Mesenchymal stem cell (in vitro differentiated cells and primary cell): ENCODE data around the gene HOXA7.

Source experiments
- DNase-seq: peaks from one replicate; pipeline ENCODE4 v3.0.0-alpha.2; 2013
- H2AFZ ChIP-seq: one replicate; pipeline ENCODE4 v1.6.1; 2013; ENCODE audit warnings: low read depth, mild to moderate bottlenecking, control low read depth, inconsistent platforms, low read length, moderate library complexity
- H2AK5ac ChIP-seq: 2 replicates; pipeline ENCODE4 v1.6.1; 2013; ENCODE audit warnings: low read length, moderate library complexity, mild to moderate bottlenecking, inconsistent platforms; ENCODE audit not compliant: severe bottlenecking
- H2BK120ac ChIP-seq: one replicate; pipeline ENCODE4 v1.6.1; 2013; ENCODE audit warnings: low read depth, mild to moderate bottlenecking, inconsistent platforms, low read length, moderate library complexity
- H2BK12ac ChIP-seq, 2 experiments: one replicate each; pipeline ENCODE4 v1.6.1; 2013; ENCODE audit warnings: inconsistent platforms in 2 of 2, low read length in 2 of 2, mild to moderate bottlenecking in 2 of 2, moderate library complexity in 2 of 2, control low read depth in 1 of 2
- H2BK15ac ChIP-seq: one replicate; pipeline ENCODE4 v1.6.1; 2013; ENCODE audit warnings: mild to moderate bottlenecking, low read depth, inconsistent platforms; ENCODE audit not compliant: poor library complexity, severe bottlenecking
- H2BK5ac ChIP-seq: 2 replicates; pipeline ENCODE4 v1.6.1; 2013; ENCODE audit warnings: low read depth, mild to moderate bottlenecking, low read length, control low read depth, inconsistent platforms; ENCODE audit not compliant: poor library complexity, severe bottlenecking
- H3K14ac ChIP-seq, 2 experiments: one replicate each; pipeline ENCODE4 v1.6.1; 2013; ENCODE audit warnings: inconsistent platforms in 2 of 2, low read length in 2 of 2, control low read depth in 1 of 2, mild to moderate bottlenecking in 1 of 2, moderate library complexity in 1 of 2
- H3K18ac ChIP-seq, 2 experiments: one replicate each; pipeline ENCODE4 v1.6.1; 2013; ENCODE audit warnings: inconsistent platforms in 2 of 2, low read length in 2 of 2, control low read depth in 1 of 2, low read depth in 1 of 2, mild to moderate bottlenecking in 1 of 2
- H3K23ac ChIP-seq, 2 experiments: one replicate each; pipeline ENCODE4 v1.6.1; 2013; ENCODE audit warnings: inconsistent platforms in 2 of 2, low read length in 2 of 2, mild to moderate bottlenecking in 2 of 2, moderate library complexity in 2 of 2, control low read depth in 1 of 2
- H3K27ac ChIP-seq: 2 replicates; pipeline ENCODE4 v1.5.1; 2013; ENCODE audit warnings: mild to moderate bottlenecking, moderate library complexity, low read length, control low read depth, inconsistent platforms; ENCODE audit not compliant: poor library complexity, severe bottlenecking
- H3K27me3 ChIP-seq, 2 experiments: 2 replicates each; pipeline versions ENCODE4 v1.6.1 to v1.7.0; 2013; ENCODE audit warnings: low read length in 2 of 2, mild to moderate bottlenecking in 2 of 2, moderate library complexity in 2 of 2, control low read depth in 1 of 2, inconsistent platforms in 1 of 2; ENCODE audit not compliant: control insufficient read depth in 1 of 2, insufficient read depth in 1 of 2
- H3K36me3 ChIP-seq, 2 experiments: 2 replicates each; pipeline versions ENCODE4 v1.6.1 to v1.7.0; 2013; ENCODE audit warnings: low read length in 2 of 2, control low read depth in 1 of 2, inconsistent platforms in 1 of 2, low read depth in 1 of 2, mild to moderate bottlenecking in 1 of 2; ENCODE audit not compliant: insufficient read depth in 2 of 2, control insufficient read depth in 1 of 2
- H3K4ac ChIP-seq, 2 experiments: one replicate each; pipeline ENCODE4 v1.6.1; 2013; ENCODE audit warnings: inconsistent platforms in 2 of 2, low read length in 2 of 2, mild to moderate bottlenecking in 2 of 2, moderate library complexity in 2 of 2, control low read depth in 1 of 2, low read depth in 1 of 2
- H3K4me1 ChIP-seq: 2 replicates; pipeline ENCODE4 v1.6.1; 2013; ENCODE audit warnings: low read depth, low read length, control low read depth; ENCODE audit not compliant: control insufficient read depth, insufficient read depth
- H3K4me2 ChIP-seq: 2 replicates; pipeline ENCODE4 v1.6.1; 2013; ENCODE audit warnings: low read length, mild to moderate bottlenecking, inconsistent platforms; ENCODE audit not compliant: poor library complexity, severe bottlenecking
- H3K4me3 ChIP-seq, 2 experiments: 2 replicates each; pipeline versions ENCODE4 v1.5.1 to v1.7.0; 2013; ENCODE audit warnings: low read length in 2 of 2, mild to moderate bottlenecking in 2 of 2, control low read depth in 1 of 2, low read depth in 1 of 2; ENCODE audit not compliant: insufficient read depth in 1 of 2
- H3K79me1 ChIP-seq: replicated peaks from 2 replicates; pipeline ENCODE4 v1.6.1; 2013; ENCODE audit warnings: mild to moderate bottlenecking, control low read depth, low read length, inconsistent platforms; ENCODE audit not compliant: poor library complexity, severe bottlenecking
- H3K9ac ChIP-seq: 2 replicates; pipeline ENCODE4 v1.7.0; 2013; ENCODE audit warnings: mild to moderate bottlenecking, low read length, moderate library complexity
- H3K9me3 ChIP-seq: 2 replicates; pipeline ENCODE4 v1.7.0; 2013; ENCODE audit warnings: mild to moderate bottlenecking, low read length; ENCODE audit not compliant: control insufficient read depth
- H4K8ac ChIP-seq: one replicate; pipeline ENCODE4 v1.6.1; 2013; ENCODE audit warnings: inconsistent platforms, mild to moderate bottlenecking, low read length, moderate library complexity
- H4K91ac ChIP-seq: one replicate; pipeline ENCODE4 v1.6.1; 2013; ENCODE audit warnings: mild to moderate bottlenecking, low read length, inconsistent platforms
- WGBS: methylation state at CpG from one replicate; pipeline ENCODE4 v1.1.7; 2013; ENCODE audit warnings: mixed read lengths; 5-methylcytosine and 5-hydroxymethylcytosine counted together

The HOXA7 gene

DNA sequence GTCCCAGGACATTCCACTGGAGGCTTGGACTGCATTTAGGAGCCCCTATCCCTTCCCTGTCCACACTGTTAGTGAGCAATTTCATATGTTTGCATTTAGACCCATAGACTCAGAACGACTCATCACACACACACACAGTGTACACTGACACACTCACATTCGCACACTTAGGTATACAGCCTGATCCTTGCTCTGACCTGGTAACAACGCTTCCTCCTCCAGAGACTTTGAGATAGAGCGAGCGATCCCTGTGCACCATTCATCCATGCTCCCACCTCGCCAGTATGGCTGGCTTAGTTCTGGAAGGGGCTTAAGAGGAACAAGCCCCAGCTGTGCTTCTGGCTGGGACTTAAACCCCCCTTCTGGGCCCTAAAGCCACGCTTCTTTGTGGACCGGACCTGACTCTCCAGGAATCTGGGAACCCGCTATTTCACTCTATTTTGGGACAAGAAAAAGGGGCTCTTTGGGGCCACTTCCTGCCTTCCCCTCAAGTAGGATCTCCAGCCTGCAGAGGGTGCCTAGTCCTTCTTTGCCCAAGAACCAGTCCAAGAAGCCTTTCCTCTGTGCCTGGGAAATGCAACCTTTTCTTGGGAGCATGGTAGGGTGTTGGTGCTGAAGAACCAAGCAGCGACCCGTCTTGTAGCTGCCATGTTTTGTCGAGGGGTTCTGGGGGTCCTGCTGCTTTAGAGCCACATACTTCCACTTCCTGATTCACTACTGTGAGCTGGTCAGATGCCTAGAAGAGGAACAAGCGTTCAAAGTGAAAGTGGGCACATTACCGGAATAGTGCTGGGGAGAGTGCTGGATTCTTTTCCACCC is 44.5 kb upstream of the HOXA7 start:
- peak overlapping the region in 1 of 2 experiments; percentile 75 for H3K4me3 ChIP-seq
- no peak overlapping the region for H4K91ac ChIP-seq
- peak; percentile 22 for DNase-seq
- H3K23ac ChIP-seq = peak overlapping the region in 1 of 2 experiments; percentile 27
- H2BK12ac ChIP-seq = no peak overlapping the region
- no peaks in the 10 kb centered on the region for H3K79me1 ChIP-seq
- no peak overlapping the region for H3K27ac ChIP-seq
- no peak overlapping the region for H3K14ac ChIP-seq
- H2AFZ ChIP-seq = no peak overlapping the region
- H4K8ac ChIP-seq = no peak overlapping the region
- no peak overlapping the region for H2BK120ac ChIP-seq
- no peaks in the 10 kb centered on the region for H3K9me3 ChIP-seq
- 21% methylated on average over 14 of the region's 14 CpGs for WGBS
- peak overlapping the region; percentile 68 for H3K4me2 ChIP-seq
- H2BK5ac ChIP-seq = no peak overlapping the region
- H3K9ac ChIP-seq = no peak overlapping the region
- H3K36me3 ChIP-seq = no peaks in the 10 kb centered on the region
- H3K18ac ChIP-seq = no peak overlapping the region
- H2BK15ac ChIP-seq = no peak overlapping the region
- peaks cover 79 to 90% of the 10 kb centered on the region in 2 experiments for H3K27me3 ChIP-seq
- peaks cover 37% of the 10 kb centered on the region for H3K4me1 ChIP-seq
- no peak overlapping the region for H3K4ac ChIP-seq
- no peak overlapping the region for H2AK5ac ChIP-seq

DNA sequence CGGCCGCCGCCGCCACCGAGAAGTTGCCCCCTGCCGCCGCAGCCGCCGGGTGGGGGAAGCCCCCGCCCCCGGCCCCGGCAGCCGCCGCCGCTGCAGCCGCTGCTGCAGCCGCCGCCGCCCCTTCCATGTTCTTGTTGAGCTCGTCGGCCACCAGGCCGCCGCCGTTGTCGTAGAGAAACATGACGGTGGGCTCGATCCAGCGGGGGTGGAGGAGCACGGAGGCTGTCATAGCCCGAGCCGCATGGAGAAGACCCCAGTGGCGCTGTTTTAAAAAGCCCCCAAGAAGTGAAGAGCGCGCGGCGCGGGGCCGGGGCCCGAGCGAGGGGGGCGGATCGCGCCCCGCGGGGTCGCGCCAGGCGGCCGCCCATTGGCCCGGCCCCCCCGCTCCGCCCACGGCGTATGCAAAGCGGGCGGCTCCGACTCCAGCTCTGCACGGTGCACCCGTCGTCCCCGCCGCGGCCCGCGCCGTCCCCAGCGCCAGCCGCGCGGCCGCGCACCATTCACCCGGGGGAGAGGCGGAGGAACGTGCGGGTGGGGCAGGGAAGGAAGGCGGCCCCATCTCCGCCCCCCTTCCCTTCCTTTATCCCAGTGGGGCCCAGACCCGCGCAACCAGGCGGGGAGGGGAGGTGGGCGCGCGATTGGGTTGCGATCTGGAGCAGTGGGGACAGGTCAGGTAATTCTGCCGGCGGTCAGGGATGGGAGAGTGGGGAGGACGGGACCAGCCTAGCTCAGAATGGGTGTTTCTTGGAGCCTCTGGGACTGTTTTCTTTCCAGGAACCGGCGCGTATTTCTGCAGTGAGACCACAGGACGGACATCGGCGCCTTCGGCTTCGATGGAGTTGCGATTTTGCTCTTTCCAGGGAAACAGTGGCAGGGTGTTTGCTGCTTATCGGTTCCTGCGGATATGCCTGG is 43.6 kb upstream of the HOXA7 start, which contains the start of gene HOXA13:
Gene HOXA13 (minus strand): TSS at position 243 of the 912 bp plus-strand sequence. CDS start 14 bp downstream, at position 229.
- Histone ChIP-seq H3K4me1 (peaks cover 28% of the 10 kb centered on the region), H3K9me3 (no peaks in the 10 kb centered on the region), H4K8ac (no peak within 1 kb of the TSS), H2BK15ac (no peak within 1 kb of the TSS), H3K23ac (no peak within 1 kb of the TSS), H3K9ac (no peak within 1 kb of the TSS), H3K4me3 (peak within 1 kb of the TSS; percentile 47 to 75), H2BK5ac (no peak within 1 kb of the TSS), H3K14ac (no peak within 1 kb of the TSS), H2BK12ac (no peak within 1 kb of the TSS), H3K27me3 (peaks cover 79 to 89% of the 10 kb centered on the region in 2 experiments), H3K79me1 (no peaks in the 10 kb centered on the region), H2AFZ (peak within 1 kb of the TSS; percentile 52), H3K4ac (no peak within 1 kb of the TSS), H2AK5ac (no peak within 1 kb of the TSS), H3K18ac (no peak within 1 kb of the TSS), H3K4me2 (peak within 1 kb of the TSS; percentile 68), H3K36me3 (no peaks in the 10 kb centered on the region), H2BK120ac (no peak within 1 kb of the TSS), H4K91ac (no peak within 1 kb of the TSS), H3K27ac (no peak within 1 kb of the TSS)
- WGBS = under 1% methylated on average over 59 of the region's 99 CpGs
- DNase-seq = peak; percentile 8

DNA sequence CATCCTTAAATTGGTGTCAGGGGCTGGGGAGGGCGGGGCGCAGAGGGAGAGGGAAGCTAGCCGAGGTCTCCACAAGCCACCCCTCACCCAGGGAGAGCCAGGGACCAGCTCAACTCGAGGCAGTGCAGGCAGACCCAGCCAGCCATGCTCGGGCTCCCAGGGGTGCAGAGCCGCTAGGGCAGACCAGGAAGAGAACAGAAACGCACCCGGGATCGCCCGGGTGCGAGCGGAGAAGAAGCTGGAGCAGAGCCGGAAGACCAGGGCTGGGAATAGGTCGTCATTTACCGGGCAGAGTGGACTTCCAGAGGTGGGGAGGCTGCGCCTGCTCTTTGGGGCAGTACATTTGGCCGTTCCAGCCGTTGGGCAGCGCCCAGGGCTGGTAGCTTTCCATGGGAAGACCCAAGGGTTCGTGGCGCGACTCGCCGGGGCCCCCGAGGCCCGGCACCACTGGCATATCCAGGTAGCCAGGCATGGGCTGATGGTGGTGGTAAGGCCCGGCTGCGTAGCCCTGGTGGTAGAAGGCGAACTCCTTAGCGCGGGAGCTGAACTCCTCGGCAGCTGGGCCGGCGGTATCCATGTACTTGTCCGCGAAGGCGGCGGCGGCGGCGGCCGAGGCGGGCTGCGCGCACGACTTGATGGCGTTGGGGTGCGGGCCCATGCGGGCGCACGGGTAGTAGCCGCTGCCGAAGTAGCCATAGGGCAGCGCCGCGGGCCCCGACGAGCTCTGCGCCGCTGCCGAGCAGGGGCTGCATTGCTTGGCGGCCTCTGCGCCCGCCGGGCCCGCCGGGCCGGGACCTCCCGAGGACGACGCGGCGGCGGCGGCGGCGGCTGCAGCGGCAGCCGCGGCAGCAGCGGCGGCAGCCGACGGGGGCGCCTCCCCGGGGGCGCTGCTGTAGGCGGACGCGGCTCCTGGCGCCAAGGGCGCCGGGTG is 42.7 kb upstream of the HOXA7 start:
- peak; percentile 22 for DNase-seq
- Histone ChIP-seq H3K23ac (no peak overlapping the region), H2BK5ac (no peak overlapping the region), H3K4ac (no peak overlapping the region), H3K9me3 (no peaks in the 10 kb centered on the region), H3K27ac (no peak overlapping the region), H2AFZ (peak overlapping the region; percentile 52), H4K8ac (no peak overlapping the region), H3K18ac (no peak overlapping the region), H3K4me2 (peak overlapping the region; percentile 68), H3K36me3 (no peaks in the 10 kb centered on the region), H3K4me1 (peaks cover 23% of the 10 kb centered on the region), H3K27me3 (peaks cover 77 to 87% of the 10 kb centered on the region in 2 experiments), H3K9ac (no peak overlapping the region), H3K4me3 (peak overlapping the region; percentile 47 to 62), H2AK5ac (no peak overlapping the region), H4K91ac (no peak overlapping the region), H2BK15ac (no peak overlapping the region), H2BK120ac (no peak overlapping the region), H3K14ac (no peak overlapping the region), H3K79me1 (no peaks in the 10 kb centered on the region), H2BK12ac (no peak overlapping the region)
- 3% methylated on average over 46 of the region's 93 CpGs for WGBS
